ENCODE results near the gene IYD.

IYD gene

DNA sequence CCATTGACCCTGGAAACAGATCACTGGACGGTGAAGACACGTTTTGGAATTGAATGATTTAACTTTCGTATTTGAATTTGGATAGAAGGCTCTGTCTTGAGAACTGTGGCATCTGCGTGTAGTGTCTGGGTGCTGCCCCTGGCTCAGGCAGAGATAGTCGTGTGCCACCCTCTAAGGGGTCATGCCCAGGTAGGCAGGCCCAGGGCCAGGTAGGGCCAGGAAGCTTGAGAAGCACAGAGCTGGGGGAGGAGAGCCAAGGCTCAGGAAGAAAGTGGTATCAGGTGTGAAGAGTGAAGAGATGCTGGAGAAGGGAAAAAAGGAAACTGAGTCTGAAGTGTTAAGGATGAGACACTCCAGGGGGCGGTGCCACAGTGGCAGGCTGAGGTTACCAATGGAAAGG, 75.5 kb downstream of the IYD start:
- no peak for TF ChIP-seq CTCF (IDR thresholded peaks at IDR 0.05)

DNA sequence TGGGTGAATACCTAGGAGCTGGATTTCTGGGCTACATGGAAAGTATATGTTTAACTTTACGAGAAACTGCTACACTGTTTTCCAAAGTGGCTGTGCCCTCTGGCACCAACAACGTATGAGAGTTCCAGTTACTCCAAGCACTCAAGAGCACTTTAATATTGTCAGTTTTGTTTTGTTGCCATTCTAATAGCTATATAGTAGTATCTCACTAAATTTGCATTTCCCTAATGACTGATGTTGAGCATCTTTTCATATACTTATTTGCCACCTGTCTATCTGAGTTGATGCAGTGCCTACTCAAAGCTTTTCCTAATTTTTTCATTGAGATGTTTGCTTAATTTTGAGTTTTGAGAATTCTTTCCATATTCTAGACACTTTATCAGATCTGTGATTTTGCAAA, 76.7 kb downstream of the IYD start:
- no peak for TF ChIP-seq CTCF (IDR thresholded peaks at IDR 0.05)

DNA sequence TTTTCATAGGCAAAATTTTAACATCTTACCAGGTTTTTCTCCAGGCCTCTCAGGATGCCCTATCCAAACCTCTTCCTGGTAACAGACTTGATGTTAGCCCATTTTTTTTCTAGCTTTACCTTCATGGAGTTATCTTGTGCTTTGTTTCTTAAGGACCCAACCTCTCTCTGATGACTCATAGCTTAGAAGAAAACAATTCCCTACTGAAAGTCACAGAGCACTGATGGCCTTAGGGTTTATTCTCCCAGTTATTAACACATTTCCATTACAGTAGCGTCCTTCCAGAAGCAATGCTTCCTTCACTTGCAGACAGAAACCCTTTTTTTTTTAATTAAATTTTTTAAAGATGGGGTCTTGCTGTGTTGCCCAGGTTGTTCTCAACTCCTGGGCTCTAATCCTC, 79.4 kb downstream of the IYD start:
- TF ChIP-seq CTCF (IDR thresholded peaks at IDR 0.05): no peak

GRCh38 chr6:150450918-150451317, 82.1 kb downstream of the IYD start:
- no peak for TF ChIP-seq CTCF (IDR thresholded peaks at IDR 0.05)

DNA sequence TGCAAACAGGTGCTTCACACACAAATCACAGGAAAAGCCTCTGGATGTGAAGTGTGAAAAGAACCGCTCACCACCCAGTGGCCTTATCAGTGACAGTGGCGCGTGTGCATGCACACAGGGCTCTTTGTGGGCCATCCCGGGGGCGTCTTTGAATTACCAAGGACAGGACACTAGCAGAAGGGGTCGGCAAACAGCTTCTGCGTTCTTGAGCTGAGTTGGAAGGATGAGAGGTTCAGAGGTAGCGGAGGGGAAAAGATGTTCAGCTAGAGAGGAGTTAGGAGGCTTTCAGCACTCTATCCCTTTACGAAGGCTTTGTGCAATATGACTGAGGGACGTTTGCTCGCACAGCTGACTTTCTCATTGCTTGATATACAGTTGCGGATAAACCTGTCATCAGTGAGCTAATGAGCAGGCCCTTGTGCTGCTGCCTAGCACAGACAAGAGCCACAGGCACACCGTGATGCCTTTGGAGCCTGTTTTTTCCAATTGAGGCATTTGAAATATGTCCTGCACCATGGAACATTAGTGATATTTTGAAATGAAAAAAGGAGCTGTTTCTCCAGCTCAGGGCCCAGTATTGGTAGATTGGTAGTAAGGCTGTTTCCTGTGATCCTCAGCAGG, 83.1 kb downstream of the IYD start:
- no peak for TF ChIP-seq CTCF (IDR thresholded peaks at IDR 0.05)

DNA sequence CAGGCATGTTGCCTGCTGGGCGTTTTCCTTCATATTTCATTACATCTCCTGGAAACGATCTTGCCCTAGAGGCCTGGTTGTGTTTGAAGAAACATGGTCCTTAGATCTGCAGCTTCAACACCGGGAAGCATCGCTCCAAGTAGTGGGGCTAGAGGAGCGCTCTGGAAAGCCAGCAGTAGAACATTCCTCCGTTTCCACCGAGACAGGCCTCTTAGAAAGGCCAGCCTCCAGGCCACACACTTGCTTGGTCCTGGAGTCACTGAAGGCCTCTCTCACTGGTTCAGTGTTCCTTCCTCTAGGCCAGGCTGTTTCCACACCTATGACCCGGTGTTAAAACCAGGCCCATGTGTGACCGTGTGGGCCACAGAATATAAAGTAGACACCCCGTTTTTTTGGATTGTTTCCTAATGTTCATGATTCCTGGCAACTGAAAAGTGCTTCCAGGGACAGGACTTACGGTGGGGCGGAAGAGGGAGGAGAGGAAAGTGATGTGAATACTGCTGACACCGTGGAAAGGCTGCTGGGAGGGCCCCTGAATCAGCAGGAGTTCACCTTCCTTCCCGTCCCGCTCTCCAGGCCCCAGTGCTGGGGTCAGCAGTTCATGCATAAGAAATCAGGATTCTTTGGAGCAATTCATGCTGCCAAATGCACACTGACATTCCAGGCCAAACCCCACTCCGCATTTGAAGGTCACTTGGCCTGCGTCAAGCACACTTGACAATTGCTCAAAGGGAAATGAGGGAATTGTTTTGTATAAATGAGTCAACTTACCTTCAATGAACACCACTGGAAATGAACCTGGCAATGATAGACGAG, 83.8 kb downstream of the IYD start:
- no peak for TF ChIP-seq CTCF (IDR thresholded peaks at IDR 0.05)

DNA sequence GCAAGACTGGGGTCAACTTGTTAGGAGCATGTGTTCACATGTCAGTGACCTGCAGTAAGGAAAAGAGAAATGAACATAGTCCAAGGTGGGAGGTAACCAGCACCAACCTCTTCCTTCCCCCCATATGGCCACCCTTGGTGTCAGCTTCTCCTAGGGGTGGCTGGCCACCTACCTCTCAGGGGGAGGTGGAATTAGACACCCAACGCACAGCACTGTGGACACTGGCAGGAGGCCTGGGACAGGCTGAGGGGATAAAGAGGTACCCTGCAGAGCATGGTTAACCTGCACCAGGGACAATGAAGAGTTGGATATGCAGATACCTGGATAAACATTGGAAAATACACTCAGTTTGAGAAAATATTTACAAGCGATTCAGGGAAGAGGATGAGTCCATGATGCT, 84.5 kb downstream of the IYD start:
- no peak for TF ChIP-seq CTCF (IDR thresholded peaks at IDR 0.05)

Measured in LNCAP (cell line).